GM12801 (cell line): ENCODE results near the gene TIAM2.

ENCODE experiments used
- CTCF ChIP-seq: IDR thresholded peaks from one replicate; pipeline ENCODE4 v1.5.1; 2011; ENCODE audit warnings: control low read depth; ENCODE audit not compliant: insufficient read length; ENCODE audit errors: extremely low read depth

The TIAM2 gene

GRCh38 chr6:155108070-155108820 lies 113.1 kb downstream of the TIAM2 start:
- TF ChIP-seq CTCF: no peak

- TF ChIP-seq CTCF: no peak
Measured at GRCh38 chr6:155110721-155111120, 115.6 kb downstream of the TIAM2 start.

DNA sequence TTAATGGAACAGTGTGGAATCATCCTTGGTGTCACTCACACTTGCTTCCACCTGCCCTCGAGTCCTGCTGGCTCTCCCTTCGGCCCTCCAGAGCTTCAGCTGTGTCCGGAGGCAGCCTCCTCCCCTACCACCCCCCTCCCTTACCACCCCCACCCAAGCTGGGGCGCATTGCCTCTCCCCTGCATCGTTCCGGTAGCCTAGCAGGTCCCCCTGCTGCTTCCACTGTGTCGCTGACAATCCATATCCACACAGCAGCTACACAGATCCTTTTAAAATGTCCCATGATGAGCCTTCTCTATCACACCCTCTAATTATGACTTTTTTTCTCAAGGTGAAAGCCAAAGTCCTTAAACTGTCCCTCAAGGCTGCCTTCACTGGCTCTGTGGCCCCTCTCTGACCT lies 117.6 kb downstream of the TIAM2 start:
- no peak for TF ChIP-seq CTCF

GRCh38 chr6:155115893-155116570 lies 120.9 kb downstream of the TIAM2 start:
- no peak for TF ChIP-seq CTCF

- no peak for TF ChIP-seq CTCF
Measured at GRCh38 chr6:155116571-155116910, 121.4 kb downstream of the TIAM2 start.

DNA sequence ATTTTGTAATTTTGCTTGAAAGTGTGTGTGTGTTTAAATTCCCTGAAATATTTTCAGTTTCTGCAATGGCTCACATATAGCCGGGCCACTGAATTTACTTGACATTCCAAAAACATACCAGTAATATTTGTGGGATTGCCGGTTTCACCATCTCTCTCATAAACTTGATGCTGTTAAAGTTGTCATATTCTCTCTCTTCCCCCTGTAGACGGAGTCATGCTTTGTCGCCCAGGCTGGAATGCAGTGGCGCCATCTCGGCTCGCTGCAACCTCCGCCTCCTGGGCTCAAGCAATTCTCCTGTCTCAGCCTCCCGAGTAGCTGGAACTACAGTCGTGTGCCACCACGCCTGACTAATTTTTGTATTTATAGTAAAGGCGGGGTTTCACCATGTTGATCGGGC lies 122.1 kb downstream of the TIAM2 start:
- TF ChIP-seq CTCF: no peak

DNA sequence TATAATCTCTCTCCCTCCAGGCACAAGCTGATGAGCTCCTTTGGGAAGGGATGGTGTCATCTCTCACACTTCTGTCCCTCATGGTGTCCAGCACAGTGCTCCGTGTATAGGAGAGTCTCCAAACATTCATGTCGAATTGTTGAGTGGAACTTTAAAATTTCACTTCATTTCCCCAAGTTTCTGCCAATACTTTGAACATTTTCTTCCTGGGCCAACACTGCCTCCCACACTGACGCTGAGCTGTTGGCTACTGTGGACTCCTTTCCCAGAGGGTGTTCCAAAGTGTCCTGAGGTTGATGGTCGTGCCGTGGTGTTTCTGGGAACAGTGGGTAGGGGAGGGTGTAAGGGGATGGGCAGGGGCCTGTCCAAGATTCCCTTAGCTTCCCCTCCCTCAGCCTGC lies 122.7 kb downstream of the TIAM2 start:
- no peak for TF ChIP-seq CTCF
